Right lobe of liver (tissue), 6 donors: Measurements from ENCODE around the gene NAXD. TPM values are rescaled to one million over a fixed set of nuclear protein-coding genes. Genes with fewer than 3 reads are reported as not detected.

Experiments used
- ATAC-seq, 4 donors: fragments of 200-7000 bp; cut with Tn5 transposase; one replicate each; pipeline ENCODE4 v1.9.1; 2020; ENCODE audit warnings: mild to moderate bottlenecking in 4 of 4, moderate library complexity in 4 of 4
- DNase-seq, 3 donors: peaks; one replicate each; pipeline ENCODE4 v3.0.0-alpha.2; 2020
- H3K27ac ChIP-seq, 3 donors: fragments of 200-600 bp; one replicate each; pipeline ENCODE4 v1.8.0; 2022
- H3K27me3 ChIP-seq, 2 donors: fragments of 200-600 bp; one replicate each; pipeline ENCODE4 v1.8.0; 2022
- H3K36me3 ChIP-seq, 4 donors: fragments of 200-600 bp; sonication (generic) in 1 of 4; one replicate each; pipeline versions ENCODE4 v1.5.1 to v1.8.0; 2017 to 2022; ENCODE audit warnings: control low read depth in 1 of 4
- H3K4me1 ChIP-seq, 4 donors: fragments of 200-600 bp; sonication (generic) in 1 of 4; one replicate each; pipeline versions ENCODE4 v1.5.1 to v1.8.0; 2017 to 2022; ENCODE audit warnings: control low read depth in 1 of 4
- H3K4me3 ChIP-seq, 3 donors: fragments of 200-600 bp; one replicate each; pipeline ENCODE4 v1.8.0; 2022
- H3K9me3 ChIP-seq, 4 donors: fragments of 200-600 bp; sonication (generic) in 1 of 4; one replicate each; pipeline versions ENCODE4 v1.5.1 to v1.8.0; 2017 to 2022; ENCODE audit warnings: control low read depth in 1 of 4
- POLR2A ChIP-seq: fragments of 450-650 bp; IDR thresholded peaks from one replicate; pipeline ENCODE4 v1.6.1; 2017; ENCODE audit warnings: antibody characterized with exemption, mild to moderate bottlenecking
- WGBS: methylation state at CpG from one replicate; pipeline ENCODE4 v1.1.6; 2018; ENCODE audit warnings: low coverage, low lambda C conversion rate; ENCODE audit not compliant: insufficient coverage; ENCODE audit errors: missing lambda C conversion rate; 5-methylcytosine and 5-hydroxymethylcytosine counted together
- intact Hi-C, 2 donors: fragments of 100-400 bp; cut with DNase I; formaldehyde crosslinking; loops; one replicate each; pipeline versions ENCODE4 v1.11.2 to v1.14.1; 2022
- total RNA-seq, 6 experiments: library from RNA; depleted of rRNA in 2 of 6; stranded (reverse); fragments of >200 nt in 2 of 6; fragmentation: NEBNext Ultra II Directional in 3 of 6; extraction: Animal tissue kit (Norgen Biotek cat#: 25700) in 3 of 6; gene quantifications; one replicate each; pipeline versions ENCODE4 v1.1.0 to v1.2.4, GENCODE V29; 2016 to 2023
- TF ChIP-seq, protein P1 (sequence below), 4 donors: fragments of 200-600 bp in 3 of 4; fragments of 450-650 bp in 1 of 4; IDR thresholded peaks; one replicate each; pipeline versions ENCODE4 v1.5.1 to v1.8.0; 2016 to 2022; ENCODE audit warnings: antibody characterized with exemption in 4 of 4, mild to moderate bottlenecking in 2 of 4
- donor health status: DM: no; HTN: yes; CAD: no.
- donor health status: DM: no; HTN: no; CAD: no.
- donor health status: DM: no; HTN: no; CAD: no.
- donor health status: DM: no; HTN: yes; CAD: no.
- donor health status: DM: no; HTN: yes; CAD: no.

Gene NAXD
- total RNA-seq, 6 experiments from 2014 or later, result 24.2 to 41.9 (median 29.9) TPM

DNA sequence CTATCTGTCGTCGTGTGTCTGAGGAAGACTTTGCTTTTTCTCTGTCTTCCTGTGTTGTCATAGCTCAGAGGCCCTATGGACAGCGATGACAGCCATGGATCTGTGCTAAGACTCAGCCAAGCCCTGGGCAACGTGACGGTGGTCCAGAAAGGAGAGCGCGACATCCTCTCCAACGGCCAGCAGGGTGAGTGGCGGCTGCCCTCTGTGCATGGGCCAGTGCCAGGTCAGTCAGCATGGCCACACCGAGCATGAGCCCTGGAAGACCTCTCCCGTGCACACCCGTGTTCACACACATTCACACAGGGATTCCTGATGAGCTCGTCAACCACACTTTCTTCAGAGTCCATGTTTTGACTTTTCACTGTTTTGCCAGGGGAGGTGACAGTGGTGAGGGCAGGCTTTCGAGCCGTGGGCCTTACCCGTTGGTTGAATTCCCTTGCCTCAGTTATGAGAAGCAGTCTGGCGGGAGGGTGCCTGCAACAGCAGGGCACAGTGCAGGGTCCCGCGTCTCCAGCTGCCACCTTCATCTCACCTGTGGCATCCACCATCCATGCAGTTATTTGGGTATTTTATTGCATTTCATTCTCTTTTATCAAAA, 20.2 kb downstream of the NAXD start:
- ATAC-seq (peak in 3 of 4 donors; percentile 9 to 16 (median 10)), DNase-seq (no peak)
- no peak overlapping the region for H3K4me3 ChIP-seq
- H3K27ac ChIP-seq, result no peak overlapping the region
- peaks cover 0 to 7% (median under 1%) of the 10 kb centered on the region in 4 donors for H3K4me1 ChIP-seq
- no peaks in the 10 kb centered on the region for H3K27me3 ChIP-seq
- TF ChIP-seq, protein P1, sequence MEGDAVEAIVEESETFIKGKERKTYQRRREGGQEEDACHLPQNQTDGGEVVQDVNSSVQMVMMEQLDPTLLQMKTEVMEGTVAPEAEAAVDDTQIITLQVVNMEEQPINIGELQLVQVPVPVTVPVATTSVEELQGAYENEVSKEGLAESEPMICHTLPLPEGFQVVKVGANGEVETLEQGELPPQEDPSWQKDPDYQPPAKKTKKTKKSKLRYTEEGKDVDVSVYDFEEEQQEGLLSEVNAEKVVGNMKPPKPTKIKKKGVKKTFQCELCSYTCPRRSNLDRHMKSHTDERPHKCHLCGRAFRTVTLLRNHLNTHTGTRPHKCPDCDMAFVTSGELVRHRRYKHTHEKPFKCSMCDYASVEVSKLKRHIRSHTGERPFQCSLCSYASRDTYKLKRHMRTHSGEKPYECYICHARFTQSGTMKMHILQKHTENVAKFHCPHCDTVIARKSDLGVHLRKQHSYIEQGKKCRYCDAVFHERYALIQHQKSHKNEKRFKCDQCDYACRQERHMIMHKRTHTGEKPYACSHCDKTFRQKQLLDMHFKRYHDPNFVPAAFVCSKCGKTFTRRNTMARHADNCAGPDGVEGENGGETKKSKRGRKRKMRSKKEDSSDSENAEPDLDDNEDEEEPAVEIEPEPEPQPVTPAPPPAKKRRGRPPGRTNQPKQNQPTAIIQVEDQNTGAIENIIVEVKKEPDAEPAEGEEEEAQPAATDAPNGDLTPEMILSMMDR (IDR thresholded peaks at IDR 0.05), result no peak
- TF ChIP-seq POLR2A, result no peak
- peaks cover 10 to 69% (median 24%) of the 10 kb centered on the region in 4 donors for H3K36me3 ChIP-seq
- no peaks in the 10 kb centered on the region for H3K9me3 ChIP-seq
- intact Hi-C loops, result no loop called here
- WGBS, result 75% methylated on average over 7 of the region's 19 CpGs

DNA sequence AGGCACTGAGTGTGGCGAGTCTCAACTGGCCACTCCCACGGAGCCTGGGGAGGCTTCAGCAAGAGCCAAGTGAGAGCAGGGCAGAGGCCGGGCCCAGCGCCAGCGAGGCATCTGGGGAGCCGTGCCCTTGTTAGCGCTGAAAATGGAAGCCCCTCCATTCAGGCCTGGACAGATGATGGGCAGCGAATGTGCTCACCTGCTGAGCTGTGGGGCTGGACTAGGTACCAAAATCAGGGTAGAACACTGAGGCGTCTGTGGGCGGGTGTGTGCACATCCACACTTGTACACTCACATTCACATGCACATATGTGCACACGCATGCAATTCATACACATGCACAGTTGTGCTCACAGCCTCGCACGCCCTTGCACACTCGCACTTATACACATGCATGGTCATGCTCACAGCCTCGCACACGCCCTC, 20.7 kb downstream of the NAXD start:
- ATAC-seq (no peak), DNase-seq (no peak)
- no peak for TF ChIP-seq POLR2A
- TF ChIP-seq, protein P1 (IDR thresholded peaks at IDR 0.05), result no peak
- Histone ChIP-seq H3K9me3 (no peaks in the 10 kb centered on the region), H3K27me3 (no peaks in the 10 kb centered on the region), H3K27ac (no peak overlapping the region), H3K36me3 (peaks cover 10 to 67% (median 24%) of the 10 kb centered on the region in 4 donors), H3K4me3 (no peak overlapping the region), H3K4me1 (peaks cover 0 to 13% (median 3%) of the 10 kb centered on the region in 4 donors)
- intact Hi-C loops, result no loop called here
- 80% methylated on average over 8 of the region's 16 CpGs for WGBS

DNA sequence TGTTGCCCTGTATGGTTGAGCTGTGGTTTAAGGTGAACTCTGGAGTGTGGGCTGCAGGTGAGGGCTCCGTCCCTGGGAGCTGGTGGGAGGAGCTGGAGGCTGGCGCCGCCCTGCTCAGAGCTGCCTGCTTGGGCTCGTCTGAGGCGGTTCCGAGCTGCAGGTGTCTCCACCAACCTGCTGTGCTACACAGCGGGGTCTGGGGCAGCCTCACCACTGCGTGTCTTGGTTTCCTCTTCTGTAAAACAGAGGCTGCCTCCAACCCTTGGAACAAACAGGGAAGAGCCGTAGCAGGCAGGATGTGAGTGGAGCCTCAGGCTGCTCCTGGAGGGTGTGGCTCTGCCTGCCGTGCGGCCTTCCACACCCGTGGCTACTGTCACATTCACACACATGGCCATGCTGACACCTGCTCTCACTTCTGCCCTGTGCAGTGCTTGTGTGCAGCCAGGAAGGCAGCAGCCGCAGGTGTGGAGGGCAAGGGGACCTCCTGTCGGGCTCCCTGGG, 21.4 kb downstream of the NAXD start:
- intact Hi-C loops, result no loop called here
- DNase-seq (no peak), ATAC-seq (no peak)
- no peaks in the 10 kb centered on the region for H3K9me3 ChIP-seq
- TF ChIP-seq, protein P1 (IDR thresholded peaks at IDR 0.05), result no peak
- peaks cover 0 to 20% (median 6%) of the 10 kb centered on the region in 4 donors for H3K4me1 ChIP-seq
- no peak overlapping the region for H3K4me3 ChIP-seq
- no peak overlapping the region for H3K27ac ChIP-seq
- WGBS, result no CpG with 5 or more reads among the region's 14 CpGs
- H3K27me3 ChIP-seq, result no peaks in the 10 kb centered on the region
- H3K36me3 ChIP-seq, result peaks cover 10 to 68% (median 24%) of the 10 kb centered on the region in 4 donors

DNA sequence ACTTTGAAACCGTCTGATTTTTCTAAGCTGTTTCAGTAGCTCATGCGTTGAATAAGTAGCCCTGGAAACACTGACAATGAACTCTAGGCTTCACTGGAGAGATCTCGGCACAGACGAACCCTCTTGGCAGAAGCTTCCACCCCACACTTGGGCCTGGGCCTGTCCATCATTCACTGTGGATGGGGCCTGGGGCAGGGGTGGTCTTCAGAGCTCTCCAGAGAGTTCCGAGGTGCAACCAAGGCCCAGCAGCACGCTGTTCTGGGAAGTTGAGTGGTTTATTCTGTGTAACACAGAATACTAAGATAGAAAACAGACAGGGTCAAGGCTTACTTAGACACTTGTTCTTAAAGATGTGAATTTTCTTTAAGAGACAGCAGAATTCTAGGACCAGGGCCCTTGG, 21.9 kb downstream of the NAXD start:
- H3K27ac ChIP-seq, result no peak overlapping the region
- 50% methylated on average over 1 of the region's 6 CpGs for WGBS
- DNase-seq, result no peak
- intact Hi-C loops, result no loop called here
- TF ChIP-seq POLR2A, result no peak
- TF ChIP-seq, protein P1 (IDR thresholded peaks at IDR 0.05), result no peak
- H3K27me3 ChIP-seq, result no peaks in the 10 kb centered on the region
- H3K4me1 ChIP-seq, result peaks cover 0 to 20% (median 6%) of the 10 kb centered on the region in 4 donors
- ATAC-seq, result no peak
- H3K36me3 ChIP-seq, result peaks cover 10 to 68% (median 26%) of the 10 kb centered on the region in 4 donors
- H3K9me3 ChIP-seq, result no peaks in the 10 kb centered on the region
- no peak overlapping the region for H3K4me3 ChIP-seq
